ENCODE data around the gene MYOZ2.
"Not testable (repeated sequence)": the region's sequence is repeated elsewhere in the genome, so short reads cannot be mapped to it uniquely, and the experiment has no call there.

Gene MYOZ2

GRCh38 chr4:119138046-119138445 lies 2.4 kb downstream of the MYOZ2 start:
- no peak overlapping the region for H3K4me3 ChIP-seq (ENCODE audit: low read depth, low read length)
- TF ChIP-seq CTCF (IDR thresholded peaks at IDR 0.05; ENCODE audit: low read depth, low read length, missing control alignments): no peak
- no peak for DNase-seq (ENCODE audit: low read depth)

GRCh38 chr4:119139311-119139710 lies 3.7 kb downstream of the MYOZ2 start:
- H3K4me3 ChIP-seq (ENCODE audit: low read depth, low read length): no peak overlapping the region
- TF ChIP-seq CTCF (IDR thresholded peaks at IDR 0.05; ENCODE audit: low read depth, low read length, missing control alignments): no peak
- DNase-seq (ENCODE audit: low read depth): no peak

- DNase-seq (ENCODE audit: low read depth): peak; percentile 10
- H3K4me3 ChIP-seq (ENCODE audit: low read depth, low read length): no peak overlapping the region
- TF ChIP-seq CTCF (IDR thresholded peaks at IDR 0.05; ENCODE audit: low read depth, low read length, missing control alignments): no peak
Measured at GRCh38 chr4:119139822-119140252, 4.2 kb downstream of the MYOZ2 start.

GRCh38 chr4:119141283-119141682 lies 5.7 kb downstream of the MYOZ2 start:
- H3K4me3 ChIP-seq (ENCODE audit: low read depth, low read length); DNase-seq (ENCODE audit: low read depth): not testable (repeated sequence)

- H3K4me3 ChIP-seq (ENCODE audit: low read depth, low read length): no peak overlapping the region
- TF ChIP-seq CTCF (IDR thresholded peaks at IDR 0.05; ENCODE audit: low read depth, low read length, missing control alignments): no peak
- DNase-seq (ENCODE audit: low read depth): no peak
Measured at GRCh38 chr4:119142833-119143232, 7.2 kb downstream of the MYOZ2 start.

GRCh38 chr4:119143341-119143740 lies 7.7 kb downstream of the MYOZ2 start:
- not testable (repeated sequence) for H3K4me3 ChIP-seq (ENCODE audit: low read depth, low read length); DNase-seq (ENCODE audit: low read depth)

- no peak for TF ChIP-seq CTCF (IDR thresholded peaks at IDR 0.05; ENCODE audit: low read depth, low read length, missing control alignments)
- H3K4me3 ChIP-seq (ENCODE audit: low read depth, low read length): no peak overlapping the region
- DNase-seq (ENCODE audit: low read depth): no peak
Measured at GRCh38 chr4:119149110-119149509, 13.5 kb downstream of the MYOZ2 start.

GRCh38 chr4:119151161-119151560 lies 15.5 kb downstream of the MYOZ2 start:
- DNase-seq (ENCODE audit: low read depth): no peak
- no peak for TF ChIP-seq CTCF (IDR thresholded peaks at IDR 0.05; ENCODE audit: low read depth, low read length, missing control alignments)

More at GRCh38 chr4:119151161-119151560, 15.5 kb downstream of the MYOZ2 start:
- no peak overlapping the region for H3K4me3 ChIP-seq (ENCODE audit: low read depth, low read length)

Measured in GM12864 (cell line).